Body of pancreas (tissue), 4 donors: ENCODE results near the gene LTA.

ENCODE experiments used
- POLR2A ChIP-seq, 3 donors: fragments of 450-650 bp; IDR thresholded peaks; one replicate each; pipeline ENCODE4 v1.6.1; 2016; ENCODE audit warnings: antibody characterized with exemption in 3 of 3, mild to moderate bottlenecking in 2 of 3
- TF ChIP-seq, protein P1 (sequence below), 7 experiments: fragments of 450-650 bp in 4 of 7; fragments of 200-600 bp in 3 of 7; sonication (generic) in 3 of 7; IDR thresholded peaks; one replicate each; pipeline ENCODE4 v1.5.1; 2016 to 2019; ENCODE audit warnings: antibody characterized with exemption in 7 of 7

DNA sequence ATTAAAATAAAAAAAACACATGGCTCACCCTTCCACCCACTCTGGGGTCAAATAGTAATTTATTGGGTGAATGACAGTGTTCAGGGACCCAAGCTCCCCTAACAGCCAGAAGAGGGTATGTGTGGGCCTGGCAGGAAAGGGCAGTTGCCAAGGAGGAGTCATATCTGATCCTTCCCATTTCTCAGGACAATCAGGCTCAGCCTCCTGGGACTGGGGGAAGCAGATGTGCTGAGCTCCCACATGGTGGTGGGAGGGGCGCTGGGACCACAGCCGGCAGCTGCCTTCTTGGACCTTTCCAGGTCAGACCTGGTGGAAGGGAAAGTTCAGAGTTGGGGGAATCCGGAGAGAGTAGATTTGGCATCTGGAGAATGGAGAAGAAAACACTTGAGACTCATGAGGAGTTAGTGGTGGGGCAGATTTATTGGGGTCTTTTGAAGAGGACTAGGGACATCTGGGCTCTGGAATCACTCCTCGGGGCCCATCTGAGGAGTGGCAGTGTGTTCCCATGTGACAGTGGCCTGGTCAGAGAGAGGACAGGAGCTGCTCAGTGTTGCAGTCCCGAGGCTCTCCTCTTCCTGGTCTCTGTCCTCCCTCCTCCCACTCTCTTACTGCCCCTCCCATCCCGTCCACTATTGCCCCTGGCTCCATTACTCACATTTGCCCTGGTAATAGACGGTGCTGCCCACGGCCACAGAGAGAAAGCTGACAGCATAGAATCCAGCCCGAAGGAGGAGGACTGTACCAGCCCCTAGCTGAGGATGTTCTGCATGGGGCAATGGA, 17.0 kb downstream of the LTA start:
- TF ChIP-seq, protein P1, sequence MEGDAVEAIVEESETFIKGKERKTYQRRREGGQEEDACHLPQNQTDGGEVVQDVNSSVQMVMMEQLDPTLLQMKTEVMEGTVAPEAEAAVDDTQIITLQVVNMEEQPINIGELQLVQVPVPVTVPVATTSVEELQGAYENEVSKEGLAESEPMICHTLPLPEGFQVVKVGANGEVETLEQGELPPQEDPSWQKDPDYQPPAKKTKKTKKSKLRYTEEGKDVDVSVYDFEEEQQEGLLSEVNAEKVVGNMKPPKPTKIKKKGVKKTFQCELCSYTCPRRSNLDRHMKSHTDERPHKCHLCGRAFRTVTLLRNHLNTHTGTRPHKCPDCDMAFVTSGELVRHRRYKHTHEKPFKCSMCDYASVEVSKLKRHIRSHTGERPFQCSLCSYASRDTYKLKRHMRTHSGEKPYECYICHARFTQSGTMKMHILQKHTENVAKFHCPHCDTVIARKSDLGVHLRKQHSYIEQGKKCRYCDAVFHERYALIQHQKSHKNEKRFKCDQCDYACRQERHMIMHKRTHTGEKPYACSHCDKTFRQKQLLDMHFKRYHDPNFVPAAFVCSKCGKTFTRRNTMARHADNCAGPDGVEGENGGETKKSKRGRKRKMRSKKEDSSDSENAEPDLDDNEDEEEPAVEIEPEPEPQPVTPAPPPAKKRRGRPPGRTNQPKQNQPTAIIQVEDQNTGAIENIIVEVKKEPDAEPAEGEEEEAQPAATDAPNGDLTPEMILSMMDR (IDR thresholded peaks at IDR 0.05), result no peak
- TF ChIP-seq POLR2A (IDR thresholded peaks at IDR 0.05), result no peak
